MCF 10A (cell line): Measurements from ENCODE around the gene CHD9. TPM values are rescaled to one million over a fixed set of nuclear protein-coding genes. Genes with fewer than 3 reads are reported as not detected.

Experiments used
- BruUV-seq: library from RNA; stranded (reverse); fragments of 400-500 nt; replicated peaks from 2 replicates; lab custom pipeline; 2021; lab: Mats Ljungman, UMichigan
- CTCF ChIA-PET: fragments of 300-600 bp; sonication (Branson Sonifier 250); formaldehyde crosslinking; extraction: SDS; loops from one replicate; lab custom pipeline; 2021; ENCODE audit warnings: antibody characterized with exemption, inconsistent platforms; lab: Yijun Ruan, JAX
- POLR2A ChIA-PET: fragments of 300-600, 350-650 bp; sonication (Branson Sonifier 250); formaldehyde crosslinking; extraction: SDS; loops from one replicate; lab custom pipeline; 2020; ENCODE audit warnings: antibody characterized with exemption, inconsistent platforms; lab: Yijun Ruan, JAX
- DNase-seq: peaks from one replicate; pipeline ENCODE4 v3.0.0-alpha.2; 2018; ENCODE audit not compliant: unreplicated experiment
- H3K27ac Mint-ChIP-seq: one replicate; pipeline ENCODE4 v1.8.0; 2022; ENCODE audit warnings: mild to moderate bottlenecking, low read depth, mixed read lengths; ENCODE audit not compliant: unreplicated experiment
- H3K27me3 Mint-ChIP-seq: one replicate; pipeline ENCODE4 v1.8.0; 2022; ENCODE audit warnings: mixed read lengths; ENCODE audit not compliant: insufficient read depth, unreplicated experiment
- H3K36me3 Mint-ChIP-seq: one replicate; pipeline ENCODE4 v1.8.0; 2022; ENCODE audit warnings: mild to moderate bottlenecking, moderate library complexity, mixed read lengths; ENCODE audit not compliant: insufficient read depth, unreplicated experiment
- H3K4me1 Mint-ChIP-seq: one replicate; pipeline ENCODE4 v1.8.0; 2022; ENCODE audit warnings: mixed read lengths; ENCODE audit not compliant: insufficient read depth, unreplicated experiment
- H3K4me3 Mint-ChIP-seq: one replicate; pipeline ENCODE4 v1.8.0; 2022; ENCODE audit warnings: mild to moderate bottlenecking, moderate library complexity, mixed read lengths; ENCODE audit not compliant: unreplicated experiment
- H3K9me3 Mint-ChIP-seq: one replicate; pipeline ENCODE4 v1.8.0; 2022; ENCODE audit warnings: mixed read lengths; ENCODE audit not compliant: unreplicated experiment
- CTCF ChIP-seq: fragments of 200-600 bp; IDR thresholded peaks from one replicate; pipeline ENCODE4 v1.8.0; 2022; ENCODE audit warnings: antibody characterized with exemption, mild to moderate bottlenecking; ENCODE audit not compliant: unreplicated experiment
- intact Hi-C: fragments of 100-400 bp; cut with micrococcal nuclease; formaldehyde crosslinking; loops from 2 replicates; pipeline ENCODE4 v1.14.1; 2022
- total RNA-seq: library from RNA; stranded (reverse); gene quantifications from 2 replicates; pipeline ENCODE4 v1.2.3, GENCODE V29; 2022

Gene CHD9
- total RNA-seq, 1 experiment from 2014 or later = 62.8 TPM

GRCh38 chr16:53098526-53099317 lies 43.9 kb downstream of the CHD9 start:
- intact Hi-C loops = loop anchor here (1.0 to 2.0 kb wide), 3 partner anchors 14 to 43 kb away; no protein-coding TSS in a partner anchor
- TSS peak; percentile 88 for BruUV-seq
- no peaks in the 10 kb centered on the region for H3K9me3 Mint-ChIP-seq
- ChIA-PET POLR2A (interaction anchor here (0.8 to 4.1 kb wide), 12 partner anchors 8 to 110 kb away, joined by 3 to 100 read pairs (median 14); partner anchors contain the start of genes CHD9 and CHD9NB), CTCF (interaction anchor here (0.6 to 4.2 kb wide), 13 partner anchors 8 to 183 kb away, joined by 3 to 27 read pairs (median 4); partner anchors contain the start of gene CHD9)
- peak overlapping the region; percentile 96 for H3K27ac Mint-ChIP-seq
- peak; percentile 85 for DNase-seq
- H3K4me3 Mint-ChIP-seq = peak overlapping the region; percentile 68
- TF ChIP-seq CTCF = no peak
- peaks cover 28% of the 10 kb centered on the region for H3K36me3 Mint-ChIP-seq
- H3K27me3 Mint-ChIP-seq = no peaks in the 10 kb centered on the region
- H3K4me1 Mint-ChIP-seq = peaks cover 38% of the 10 kb centered on the region

GRCh38 chr16:53099318-53100130 lies 44.7 kb downstream of the CHD9 start:
- no TSS peak for BruUV-seq
- POLR2A ChIA-PET = interaction anchor here (0.6 to 4.1 kb wide), 16 partner anchors 8 to 498 kb away, joined by 3 to 100 read pairs (median 6); partner anchors contain the start of genes CHD9 and CHD9NB
- Mint-ChIP-seq H3K36me3 (peaks cover 28% of the 10 kb centered on the region), H3K27ac (peak overlapping the region; percentile 96), H3K4me1 (peaks cover 30% of the 10 kb centered on the region), H3K27me3 (no peaks in the 10 kb centered on the region), H3K4me3 (peak overlapping the region; percentile 68), H3K9me3 (no peaks in the 10 kb centered on the region)
- intact Hi-C loops = loop anchor here (1.0 to 2.0 kb wide), 3 partner anchors 15 to 44 kb away; no protein-coding TSS in a partner anchor
- DNase-seq = peak; percentile 97
- CTCF ChIA-PET = interaction anchor here (0.6 to 4.2 kb wide), 13 partner anchors 9 to 418 kb away, joined by 3 to 27 read pairs (median 4); partner anchors contain the start of gene CHD9
- TF ChIP-seq CTCF = no peak

- H3K4me3 Mint-ChIP-seq = peak overlapping the region; percentile 68
- BruUV-seq = TSS peak; percentile 31
- intact Hi-C loops = no loop called here
- H3K9me3 Mint-ChIP-seq = no peaks in the 10 kb centered on the region
- POLR2A ChIA-PET = interaction anchor here (1.0 to 4.1 kb wide), 11 partner anchors 9 to 112 kb away, joined by 3 to 100 read pairs (median 17); partner anchors contain the start of genes CHD9 and CHD9NB
- H3K27ac Mint-ChIP-seq = peak overlapping the region; percentile 96
- no peaks in the 10 kb centered on the region for H3K27me3 Mint-ChIP-seq
- peaks cover 23% of the 10 kb centered on the region for H3K4me1 Mint-ChIP-seq
- CTCF ChIA-PET = interaction anchor here (0.5 to 4.2 kb wide), 10 partner anchors 13 to 669 kb away, joined by 3 to 27 read pairs (median 3); partner anchors contain the start of gene CHD9
- no peak for TF ChIP-seq CTCF
- H3K36me3 Mint-ChIP-seq = peaks cover 28% of the 10 kb centered on the region
- DNase-seq = no peak
Observed at GRCh38 chr16:53100131-53100748, 45.4 kb downstream of the CHD9 start.
